HG02610 (cell line): Measurements from ENCODE around the gene MGAT3.

ENCODE experiments used
- ATAC-seq: cut with Tn5 transposase; IDR thresholded peaks from one replicate; pipeline ENCODE4 v1.9.1; 2021; ENCODE audit warnings: mild to moderate bottlenecking, moderate library complexity; ENCODE audit not compliant: unreplicated experiment

MGAT3 gene

GRCh38 chr22:39428597-39429071 is 28.2 kb upstream of the MGAT3 start:
- ATAC-seq: no peak

GRCh38 chr22:39429186-39429585 is 27.6 kb upstream of the MGAT3 start:
- no peak for ATAC-seq

GRCh38 chr22:39429916-39430575 is 26.8 kb upstream of the MGAT3 start:
- ATAC-seq: no peak

GRCh38 chr22:39430576-39431150 is 26.1 kb upstream of the MGAT3 start:
- ATAC-seq: no peak

GRCh38 chr22:39431216-39431801 is 25.5 kb upstream of the MGAT3 start:
- no peak for ATAC-seq

- no peak for ATAC-seq
Observed at GRCh38 chr22:39431821-39432251, 25.0 kb upstream of the MGAT3 start.

- no peak for ATAC-seq
Observed at GRCh38 chr22:39432361-39432811, 24.4 kb upstream of the MGAT3 start.

- no peak for ATAC-seq
Observed at GRCh38 chr22:39433476-39434242, 23.2 kb upstream of the MGAT3 start.

- no peak for ATAC-seq
Observed at GRCh38 chr22:39434243-39434653, 22.6 kb upstream of the MGAT3 start.

GRCh38 chr22:39434721-39435120 is 22.1 kb upstream of the MGAT3 start:
- no peak for ATAC-seq

- no peak for ATAC-seq
Observed at GRCh38 chr22:39435616-39436015, 21.2 kb upstream of the MGAT3 start.

- no peak for ATAC-seq
Observed at GRCh38 chr22:39437791-39438704, 18.8 kb upstream of the MGAT3 start.

GRCh38 chr22:39439170-39439569 is 17.6 kb upstream of the MGAT3 start:
- no peak for ATAC-seq

GRCh38 chr22:39443398-39443797 is 13.4 kb upstream of the MGAT3 start:
- ATAC-seq: no peak

- no peak for ATAC-seq
Observed at GRCh38 chr22:39444247-39444800, 12.5 kb upstream of the MGAT3 start.

- ATAC-seq: no peak
Observed at GRCh38 chr22:39444937-39445465, 11.8 kb upstream of the MGAT3 start.

- ATAC-seq: no peak
Observed at GRCh38 chr22:39445678-39446077, 11.1 kb upstream of the MGAT3 start.

- peak; percentile 43 for ATAC-seq
Observed at GRCh38 chr22:39446239-39446721, 10.5 kb upstream of the MGAT3 start.

- no peak for ATAC-seq
Observed at GRCh38 chr22:39448205-39449054, 8.4 kb upstream of the MGAT3 start.
